Measurements from ENCODE around the gene CFAP69.

The CFAP69 gene

GRCh38 chr7:90288154-90288553, 43.2 kb downstream of the CFAP69 start:
- H3K27me3 ChIP-seq (replicated peaks in 2 of 5; ENCODE audit: control insufficient read depth in 4 of 5, insufficient read depth in 5 of 5, low read length in 4 of 5) = no peaks in the 10 kb centered on the region
- WGBS (ENCODE audit: insufficient coverage) = 100% methylated on average over 1 of the region's 3 CpGs
- peaks cover 0 to 13% (median 6%) of the 10 kb centered on the region in 4 experiments for H3K4me1 ChIP-seq (ENCODE audit: control extremely low read depth in 1 of 4, control insufficient read depth in 4 of 4, insufficient read depth in 4 of 4, low read length in 3 of 4)
- H3K9me3 ChIP-seq (ENCODE audit: control extremely low read depth in 1 of 5, control insufficient read depth in 4 of 5, insufficient read depth in 2 of 5, low read depth in 1 of 5, low read length in 4 of 5) = peaks cover 0 to 8% (median 0%) of the 10 kb centered on the region in 5 experiments
- no peak overlapping the region for H3K27ac ChIP-seq (ENCODE audit: insufficient read depth in 1 of 2, low read depth in 1 of 2, low read length in 2 of 2, poor library complexity in 1 of 2, severe bottlenecking in 2 of 2)
- no peak for DNase-seq
- no peaks in the 10 kb centered on the region for H3K36me3 ChIP-seq (ENCODE audit: control insufficient read depth in 4 of 4, insufficient read depth in 4 of 4, low read length in 3 of 4)
- ChIA-PET POLR2A (no interaction called here), CTCF (interaction anchor here (1.5 kb wide), 1 partner anchor 10 kb away, joined by 4 read pairs; no protein-coding TSS in a partner anchor)
- no peak overlapping the region for H3K4me3 ChIP-seq (ENCODE audit: control insufficient read depth in 1 of 7, extremely low read depth in 1 of 7, insufficient read depth in 4 of 7, low read depth in 2 of 7, low read length in 6 of 7)

GRCh38 chr7:90290244-90291113, 45.5 kb downstream of the CFAP69 start:
- POLR2A ChIA-PET = no interaction called here
- CTCF ChIA-PET = no interaction called here
- H3K4me3 ChIP-seq (ENCODE audit: control insufficient read depth in 1 of 7, extremely low read depth in 1 of 7, insufficient read depth in 4 of 7, low read depth in 2 of 7, low read length in 6 of 7) = no peak overlapping the region

DNA sequence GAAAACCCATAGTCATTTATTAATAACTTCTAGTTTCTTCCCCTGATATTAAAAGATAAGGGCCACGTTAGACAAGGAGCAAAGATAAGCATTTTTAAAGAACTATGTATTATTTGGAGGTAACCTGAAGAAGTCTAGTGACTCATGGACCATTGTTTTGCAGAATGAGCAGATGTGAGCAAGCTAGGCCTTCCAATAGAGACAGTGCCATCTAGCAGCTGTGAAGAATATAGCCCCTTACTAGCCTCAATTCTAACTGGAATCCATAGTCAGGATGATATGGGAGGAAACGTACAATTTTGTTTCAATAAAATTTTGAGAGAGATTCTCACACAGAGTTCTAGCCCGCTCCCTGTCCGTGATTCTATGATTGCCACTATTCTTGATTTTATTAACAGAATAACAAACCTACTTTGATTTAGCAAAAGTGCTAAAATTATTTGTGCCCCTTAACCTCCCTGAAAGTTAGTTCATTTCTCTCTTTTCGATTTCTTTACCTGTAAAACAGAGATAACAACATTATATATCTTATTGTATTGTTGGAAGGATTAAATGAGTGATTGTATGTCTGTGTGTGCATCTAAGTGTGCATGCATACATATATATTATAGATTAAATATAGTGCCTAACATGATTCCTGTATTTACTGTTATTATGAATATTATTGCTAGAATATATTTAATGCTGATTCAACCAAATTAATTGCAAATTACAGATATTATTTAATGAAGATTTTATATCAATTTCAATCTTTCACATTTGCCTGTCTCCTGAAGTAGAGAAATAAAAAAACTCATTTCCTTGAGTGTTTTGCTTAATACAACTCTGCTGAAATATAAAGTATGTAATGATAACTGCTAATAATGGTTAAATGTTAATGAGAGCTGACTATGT, 53.4 kb downstream of the CFAP69 start:
- ChIA-PET CTCF (interaction anchor here (0.6 to 2.0 kb wide), 7 partner anchors 11 to 145 kb away, joined by 3 to 8 read pairs (median 3); partner anchors contain the start of genes GTPBP10 and STEAP1), POLR2A (no interaction called here)
- H3K36me3 ChIP-seq (ENCODE audit: control insufficient read depth in 4 of 4, insufficient read depth in 4 of 4, low read length in 3 of 4) = no peaks in the 10 kb centered on the region
- no peaks in the 10 kb centered on the region for H3K4me1 ChIP-seq (ENCODE audit: control extremely low read depth in 1 of 4, control insufficient read depth in 4 of 4, insufficient read depth in 4 of 4, low read length in 3 of 4)
- no peak overlapping the region for H3K4me3 ChIP-seq (ENCODE audit: control insufficient read depth in 1 of 7, extremely low read depth in 1 of 7, insufficient read depth in 4 of 7, low read depth in 2 of 7, low read length in 6 of 7)
- no peaks in the 10 kb centered on the region for H3K27me3 ChIP-seq (replicated peaks in 2 of 5; ENCODE audit: control insufficient read depth in 4 of 5, insufficient read depth in 5 of 5, low read length in 4 of 5)
- H3K27ac ChIP-seq (ENCODE audit: insufficient read depth in 1 of 2, low read depth in 1 of 2, low read length in 2 of 2, poor library complexity in 1 of 2, severe bottlenecking in 2 of 2) = no peak overlapping the region
- peak in 2 of 3 donors; percentile 42 to 57 for DNase-seq
- peaks cover 0 to 3% (median 0%) of the 10 kb centered on the region in 5 experiments for H3K9me3 ChIP-seq (ENCODE audit: control extremely low read depth in 1 of 5, control insufficient read depth in 4 of 5, insufficient read depth in 2 of 5, low read depth in 1 of 5, low read length in 4 of 5)
- 75% methylated on average over 4 of the region's 5 CpGs for WGBS (ENCODE audit: insufficient coverage)

More at GRCh38 chr7:90290244-90291113, 45.5 kb downstream of the CFAP69 start:
- Histone ChIP-seq H3K36me3 (ENCODE audit: control insufficient read depth in 4 of 4, insufficient read depth in 4 of 4, low read length in 3 of 4) (no peaks in the 10 kb centered on the region), H3K4me1 (ENCODE audit: control extremely low read depth in 1 of 4, control insufficient read depth in 4 of 4, insufficient read depth in 4 of 4, low read length in 3 of 4) (peaks cover 0 to 7% (median 2%) of the 10 kb centered on the region in 4 experiments), H3K9me3 (ENCODE audit: control extremely low read depth in 1 of 5, control insufficient read depth in 4 of 5, insufficient read depth in 2 of 5, low read depth in 1 of 5, low read length in 4 of 5) (peaks cover 0 to 11% (median 0%) of the 10 kb centered on the region in 5 experiments), H3K27ac (ENCODE audit: insufficient read depth in 1 of 2, low read depth in 1 of 2, low read length in 2 of 2, poor library complexity in 1 of 2, severe bottlenecking in 2 of 2) (no peak overlapping the region), H3K27me3 (replicated peaks in 2 of 5; ENCODE audit: control insufficient read depth in 4 of 5, insufficient read depth in 5 of 5, low read length in 4 of 5) (no peaks in the 10 kb centered on the region)
- 98% methylated on average over 3 of the region's 3 CpGs for WGBS (ENCODE audit: insufficient coverage)
- DNase-seq = no peak

DNA sequence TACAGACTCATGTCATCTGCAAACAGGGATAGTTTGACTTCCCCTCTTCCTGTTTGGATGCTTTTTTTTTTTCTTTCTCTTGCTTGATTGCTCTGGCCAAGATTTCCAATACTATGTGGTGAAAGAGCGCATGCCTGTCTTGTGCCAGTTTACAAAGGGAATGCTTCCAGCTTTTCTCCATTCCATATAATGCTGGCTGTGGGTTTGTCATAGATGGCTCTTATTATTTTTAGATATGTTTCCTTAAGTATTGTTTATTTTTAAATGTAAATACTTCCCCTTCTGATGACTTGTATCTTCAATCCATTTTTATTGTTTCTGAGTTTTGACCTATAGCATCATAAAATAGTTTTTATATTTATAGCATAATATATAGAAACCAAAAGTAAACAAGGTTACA, 58.3 kb downstream of the CFAP69 start:
- POLR2A ChIA-PET = no interaction called here
- H3K4me1 ChIP-seq (ENCODE audit: control extremely low read depth in 1 of 4, control insufficient read depth in 4 of 4, insufficient read depth in 4 of 4, low read length in 3 of 4) = no peaks in the 10 kb centered on the region
- H3K9me3 ChIP-seq (ENCODE audit: control extremely low read depth in 1 of 5, control insufficient read depth in 4 of 5, insufficient read depth in 2 of 5, low read depth in 1 of 5, low read length in 4 of 5) = no peaks in the 10 kb centered on the region
- no peaks in the 10 kb centered on the region for H3K36me3 ChIP-seq (ENCODE audit: control insufficient read depth in 4 of 4, insufficient read depth in 4 of 4, low read length in 3 of 4)
- DNase-seq = no peak
- whole genome bisulfite sequencing (ENCODE audit: insufficient coverage) = no CpG with 5 or more reads among the region's 1 CpG
- no peak overlapping the region for H3K4me3 ChIP-seq (ENCODE audit: control insufficient read depth in 1 of 7, extremely low read depth in 1 of 7, insufficient read depth in 4 of 7, low read depth in 2 of 7, low read length in 6 of 7)
- no peak overlapping the region for H3K27ac ChIP-seq (ENCODE audit: insufficient read depth in 1 of 2, low read depth in 1 of 2, low read length in 2 of 2, poor library complexity in 1 of 2, severe bottlenecking in 2 of 2)
- H3K27me3 ChIP-seq (replicated peaks in 2 of 5; ENCODE audit: control insufficient read depth in 4 of 5, insufficient read depth in 5 of 5, low read length in 4 of 5) = no peaks in the 10 kb centered on the region
- CTCF ChIA-PET = interaction anchor here (0.6 to 1.7 kb wide), 3 partner anchors 9 to 123 kb away, joined by 3 to 6 read pairs (median 4); no protein-coding TSS in a partner anchor

GRCh38 chr7:90309872-90310271, 64.9 kb downstream of the CFAP69 start:
- CTCF ChIA-PET = interaction anchor here (0.9 to 3.1 kb wide), 2 partner anchors 10 to 118 kb away, joined by 3 to 18 read pairs; no protein-coding TSS in a partner anchor
- Histone ChIP-seq H3K9me3 (ENCODE audit: control extremely low read depth in 1 of 5, control insufficient read depth in 4 of 5, insufficient read depth in 2 of 5, low read depth in 1 of 5, low read length in 4 of 5) (no peaks in the 10 kb centered on the region), H3K36me3 (ENCODE audit: control insufficient read depth in 4 of 4, insufficient read depth in 4 of 4, low read length in 3 of 4) (no peaks in the 10 kb centered on the region), H3K4me3 (ENCODE audit: control insufficient read depth in 1 of 7, extremely low read depth in 1 of 7, insufficient read depth in 4 of 7, low read depth in 2 of 7, low read length in 6 of 7) (no peak overlapping the region), H3K4me1 (ENCODE audit: control extremely low read depth in 1 of 4, control insufficient read depth in 4 of 4, insufficient read depth in 4 of 4, low read length in 3 of 4) (no peaks in the 10 kb centered on the region), H3K27ac (ENCODE audit: insufficient read depth in 1 of 2, low read depth in 1 of 2, low read length in 2 of 2, poor library complexity in 1 of 2, severe bottlenecking in 2 of 2) (no peak overlapping the region), H3K27me3 (replicated peaks in 2 of 5; ENCODE audit: control insufficient read depth in 4 of 5, insufficient read depth in 5 of 5, low read length in 4 of 5) (peaks cover 0 to 5% (median 0%) of the 10 kb centered on the region in 5 experiments)
- POLR2A ChIA-PET = no interaction called here
- DNase-seq = no peak
- no CpG with 5 or more reads among the region's 5 CpGs for WGBS (ENCODE audit: insufficient coverage)

- Histone ChIP-seq H3K4me1 (ENCODE audit: control extremely low read depth in 1 of 4, control insufficient read depth in 4 of 4, insufficient read depth in 4 of 4, low read length in 3 of 4) (no peaks in the 10 kb centered on the region), H3K9me3 (ENCODE audit: control extremely low read depth in 1 of 5, control insufficient read depth in 4 of 5, insufficient read depth in 2 of 5, low read depth in 1 of 5, low read length in 4 of 5) (no peaks in the 10 kb centered on the region), H3K4me3 (ENCODE audit: control insufficient read depth in 1 of 7, extremely low read depth in 1 of 7, insufficient read depth in 4 of 7, low read depth in 2 of 7, low read length in 6 of 7) (no peak overlapping the region), H3K36me3 (ENCODE audit: control insufficient read depth in 4 of 4, insufficient read depth in 4 of 4, low read length in 3 of 4) (no peaks in the 10 kb centered on the region), H3K27ac (ENCODE audit: insufficient read depth in 1 of 2, low read depth in 1 of 2, low read length in 2 of 2, poor library complexity in 1 of 2, severe bottlenecking in 2 of 2) (no peak overlapping the region), H3K27me3 (replicated peaks in 2 of 5; ENCODE audit: control insufficient read depth in 4 of 5, insufficient read depth in 5 of 5, low read length in 4 of 5) (peaks cover 0 to 5% (median 0%) of the 10 kb centered on the region in 5 experiments)
- ChIA-PET POLR2A (no interaction called here), CTCF (interaction anchor here (1.2 to 4.8 kb wide), 4 partner anchors 47 to 122 kb away, joined by 3 to 50 read pairs (median 12); no protein-coding TSS in a partner anchor)
- DNase-seq = no peak
Observed at GRCh38 chr7:90311175-90311574, 66.2 kb downstream of the CFAP69 start.

Data from common myeloid progenitor, CD34-positive (primary cell).